Astrocyte of the cerebellum (primary cell): ENCODE measurements around the gene CHEK2.
A peak's percentile ranks its signal among the peaks of the same experiment; 100 is the strongest.

ENCODE experiments used
- DNase-seq: peaks from one replicate; pipeline ENCODE4 v3.0.0-alpha.2; 2011; ENCODE audit warnings: low read depth
- H3K4me3 ChIP-seq: 2 replicates; pipeline ENCODE4 v1.5.1; 2011; ENCODE audit warnings: mild to moderate bottlenecking, low read depth, low read length, moderate library complexity
- CTCF ChIP-seq: IDR thresholded peaks from 2 replicates; pipeline ENCODE4 v1.5.1; 2012; ENCODE audit warnings: low read length, low read depth, moderate library complexity, mild to moderate bottlenecking; ENCODE audit errors: missing control alignments
- in situ Hi-C: cut with HindIII; loops from 2 replicates; pipeline ENCODE4 v1.10.0; 2017; ENCODE audit warnings: low sequenced_read_pairs

The CHEK2 gene

GRCh38 chr22:28728002-28728401 lies 13.6 kb downstream of the CHEK2 start:
- in situ Hi-C loops: no loop called here
- DNase-seq: no peak
- no peak overlapping the region for H3K4me3 ChIP-seq
- no peak for TF ChIP-seq CTCF

GRCh38 chr22:28718044-28718443 lies 23.6 kb downstream of the CHEK2 start:
- H3K4me3 ChIP-seq: no peak overlapping the region
- no peak for TF ChIP-seq CTCF
- DNase-seq: no peak
- in situ Hi-C loops: no loop called here

GRCh38 chr22:28716686-28717085 lies 24.9 kb downstream of the CHEK2 start:
- TF ChIP-seq CTCF: no peak
- in situ Hi-C loops: no loop called here
- no peak overlapping the region for H3K4me3 ChIP-seq
- DNase-seq: no peak

GRCh38 chr22:28715611-28716010 lies 26.0 kb downstream of the CHEK2 start:
- no peak overlapping the region for H3K4me3 ChIP-seq
- TF ChIP-seq CTCF: no peak
- in situ Hi-C loops: no loop called here
- DNase-seq: no peak

- no peak for TF ChIP-seq CTCF
- no peak for DNase-seq
- H3K4me3 ChIP-seq: no peak overlapping the region
- in situ Hi-C loops: no loop called here
Measured at GRCh38 chr22:28714043-28714628, 27.5 kb downstream of the CHEK2 start.

GRCh38 chr22:28711820-28712777 lies 29.5 kb downstream of the CHEK2 start:
- no peak for TF ChIP-seq CTCF
- H3K4me3 ChIP-seq: no peak overlapping the region
- in situ Hi-C loops: no loop called here

More at GRCh38 chr22:28711820-28712777, 29.5 kb downstream of the CHEK2 start:
- peak; percentile 72 for DNase-seq
